CD4-positive, alpha-beta T cell (primary cell): ENCODE measurements around the gene IFNL4. TPM values are rescaled to one million over a fixed set of nuclear protein-coding genes. Genes with fewer than 3 reads are reported as not detected.
A peak's percentile ranks its signal among the peaks of the same experiment; 100 is the strongest.

ENCODE experiments used
- ATAC-seq: fragments of 200-7000 bp; cut with Tn5 transposase; one replicate; pipeline ENCODE4 v1.10.0; 2022; ENCODE audit warnings: mild to moderate bottlenecking; ENCODE audit not compliant: poor library complexity
- CTCF ChIA-PET: fragments of 350-600 bp; sonication (Branson Sonifier 250); formaldehyde crosslinking; loops from one replicate; lab custom pipeline; 2021; ENCODE audit warnings: antibody characterized with exemption, inconsistent platforms; lab: Charles Lee
- POLR2A ChIA-PET: fragments of 350-600 bp; sonication (Branson Sonifier 250); formaldehyde crosslinking; loops from one replicate; lab custom pipeline; 2021; ENCODE audit warnings: antibody characterized with exemption, inconsistent platforms; lab: Charles Lee
- DNase-seq, 14 experiments: peaks; one replicate each; pipeline ENCODE4 v3.0.0-alpha.2; 2013 to 2020; ENCODE audit warnings: mixed read lengths in 2 of 14
- H3K27ac ChIP-seq, 2 donors: one replicate each; pipeline versions ENCODE4 v1.5.1 to v1.7.0; 2013; ENCODE audit warnings: low read length in 2 of 2, low read depth in 1 of 2, mild to moderate bottlenecking in 1 of 2
- H3K27me3 ChIP-seq, 2 experiments: 1 replicate in 1 of 2; 2 replicates in 1 of 2; pipeline versions ENCODE4 v1.6.1 to v1.7.0; 2013; ENCODE audit warnings: low read length in 2 of 2, control low read depth in 1 of 2, mild to moderate bottlenecking in 1 of 2, moderate library complexity in 1 of 2; ENCODE audit not compliant: insufficient read depth in 2 of 2, control insufficient read depth in 1 of 2
- H3K36me3 ChIP-seq: one replicate; pipeline ENCODE4 v1.6.1; 2013; ENCODE audit warnings: low read length, control low read depth; ENCODE audit not compliant: insufficient read depth
- H3K4me1 ChIP-seq: one replicate; pipeline ENCODE4 v1.6.1; 2013; ENCODE audit warnings: low read length, control low read depth; ENCODE audit not compliant: insufficient read depth
- H3K4me3 ChIP-seq: one replicate; pipeline ENCODE4 v1.5.1; 2013; ENCODE audit warnings: mild to moderate bottlenecking, low read length, moderate library complexity
- H3K9me3 ChIP-seq, 2 experiments: 1 replicate in 1 of 2; 2 replicates in 1 of 2; pipeline versions ENCODE4 v1.6.1 to v1.7.0; 2013; ENCODE audit warnings: low read length in 2 of 2, mild to moderate bottlenecking in 2 of 2, control low read depth in 1 of 2, moderate library complexity in 1 of 2; ENCODE audit not compliant: control insufficient read depth in 1 of 2, insufficient read depth in 1 of 2
- H3K27ac Mint-ChIP-seq: one replicate; pipeline ENCODE4 v1.8.0; 2020; ENCODE audit warnings: mixed read lengths
- H3K27me3 Mint-ChIP-seq: one replicate; pipeline ENCODE4 v1.8.0; 2021; ENCODE audit warnings: mixed read lengths
- H3K36me3 Mint-ChIP-seq: one replicate; pipeline ENCODE4 v1.8.0; 2021; ENCODE audit warnings: low read depth, mixed read lengths
- H3K4me1 Mint-ChIP-seq: one replicate; pipeline ENCODE4 v1.8.0; 2021; ENCODE audit warnings: low read depth, mixed read lengths
- H3K4me3 Mint-ChIP-seq: one replicate; pipeline ENCODE4 v1.8.0; 2020; ENCODE audit warnings: mild to moderate bottlenecking, mixed read lengths
- H3K9me3 Mint-ChIP-seq: one replicate; pipeline ENCODE4 v1.8.0; 2020; ENCODE audit warnings: mixed read lengths
- CTCF ChIP-seq: fragments of 200-600 bp; IDR thresholded peaks from one replicate; pipeline ENCODE4 v1.8.0; 2022; ENCODE audit warnings: antibody characterized with exemption, mild to moderate bottlenecking
- intact Hi-C, 2 experiments: fragments of 100-400 bp; cut with DNase I in 1 of 2; cut with micrococcal nuclease in 1 of 2; formaldehyde crosslinking; loops; one replicate each; pipeline versions ENCODE4 v1.15.1 to v1.9.0; 2023 to 2025; cut with DNase I, micrococcal nuclease
- polyA plus RNA-seq, 2 donors: library from polyadenylated mRNA; unstranded; fragments of 120-200 nt; gene quantifications; one replicate each; pipeline ENCODE4 v1.2.1, GENCODE V29; 2013
- total RNA-seq, 174 experiments: library from RNA in 2 of 174; stranded (reverse) in 2 of 174; gene quantifications; one replicate each; pipeline ENCODE4 v1.2.3 and lab custom pipeline; 2021 to 2026

IFNL4 gene
- total RNA-seq: not detected
- not detected for polyA plus RNA-seq (2013, experiment 1 of 2)
- not detected for polyA plus RNA-seq (2013, experiment 2 of 2)
- total RNA-seq (lab: John Stamatoyannopoulos, UW): 0 to 0.32 (median 0) reads per million in 172 experiments

GRCh38 chr19:39248806-39249205 is at the start of gene IFNL4:
TSS of gene IFNL4 (minus strand) at chr19:39248856.
- H3K9me3 ChIP-seq: peaks cover 0 to 6% of the 10 kb centered on the region in 2 experiments
- no peak within 1 kb of the TSS for H3K27ac ChIP-seq
- peaks cover 10% of the 10 kb centered on the region for H3K4me1 Mint-ChIP-seq
- no peak within 1 kb of the TSS for H3K27ac Mint-ChIP-seq
- no peak within 1 kb of the TSS for H3K4me3 ChIP-seq
- CTCF ChIA-PET: no interaction called here
- H3K36me3 ChIP-seq: no peaks in the 10 kb centered on the region
- no peak for TF ChIP-seq CTCF
- no peaks in the 10 kb centered on the region for H3K9me3 Mint-ChIP-seq
- DNase-seq (no peak), ATAC-seq (no peak)
- H3K4me1 ChIP-seq: peaks cover 10% of the 10 kb centered on the region
- H3K4me3 Mint-ChIP-seq: no peak within 1 kb of the TSS
- peaks cover 9% of the 10 kb centered on the region for H3K27me3 Mint-ChIP-seq
- H3K27me3 ChIP-seq: peaks cover 8 to 11% of the 10 kb centered on the region in 2 experiments
- H3K36me3 Mint-ChIP-seq: no peaks in the 10 kb centered on the region
- intact Hi-C loops: no loop called here
- POLR2A ChIA-PET: no interaction called here

- POLR2A ChIA-PET: interaction anchor here (1.0 kb wide), 1 partner anchor 13 kb away, joined by 3 read pairs; no protein-coding TSS in a partner anchor
- no peaks in the 10 kb centered on the region for H3K27me3 ChIP-seq
- no peak for TF ChIP-seq CTCF
- intact Hi-C loops: no loop called here
- Mint-ChIP-seq H3K27me3 (peaks cover 9% of the 10 kb centered on the region), H3K27ac (no peak overlapping the region), H3K9me3 (no peaks in the 10 kb centered on the region), H3K4me1 (peaks cover 14% of the 10 kb centered on the region), H3K36me3 (no peaks in the 10 kb centered on the region), H3K4me3 (peak overlapping the region; percentile 4)
- H3K9me3 ChIP-seq: no peaks in the 10 kb centered on the region
- peaks cover 25% of the 10 kb centered on the region for H3K4me1 ChIP-seq
- H3K27ac ChIP-seq: no peak overlapping the region
- ATAC-seq (peak; percentile 89), DNase-seq (peak in 13 of 14 experiments; percentile 21 to 89 (median 35))
- CTCF ChIA-PET: no interaction called here
- no peaks in the 10 kb centered on the region for H3K36me3 ChIP-seq
- H3K4me3 ChIP-seq: peak overlapping the region; percentile 24
These were observed 49.4 kb upstream of the IFNL4 start for GRCh38 chr19:39297931-39298634.

GRCh38 chr19:39296906-39297305 is 48.2 kb upstream of the IFNL4 start:
- H3K4me1 ChIP-seq: peaks cover 25% of the 10 kb centered on the region
- Mint-ChIP-seq H3K4me1 (peaks cover 14% of the 10 kb centered on the region), H3K4me3 (no peak overlapping the region), H3K9me3 (no peaks in the 10 kb centered on the region), H3K27me3 (peaks cover 9% of the 10 kb centered on the region), H3K36me3 (no peaks in the 10 kb centered on the region), H3K27ac (no peak overlapping the region)
- DNase-seq (no peak), ATAC-seq (no peak)
- intact Hi-C loops: no loop called here
- POLR2A ChIA-PET: interaction anchor here (0.6 kb wide), 1 partner anchor 24 kb away, joined by 3 read pairs; the partner anchor contains the start of gene LRFN1
- no peaks in the 10 kb centered on the region for H3K27me3 ChIP-seq
- TF ChIP-seq CTCF: no peak
- no peak overlapping the region for H3K4me3 ChIP-seq
- H3K36me3 ChIP-seq: no peaks in the 10 kb centered on the region
- no peaks in the 10 kb centered on the region for H3K9me3 ChIP-seq
- CTCF ChIA-PET: no interaction called here
- no peak overlapping the region for H3K27ac ChIP-seq
